HG02973 (cell line): ENCODE results near the gene CALY.

ENCODE experiments used
- ATAC-seq: cut with Tn5 transposase; IDR thresholded peaks from one replicate; pipeline ENCODE4 v1.9.1; 2021; ENCODE audit warnings: moderate library complexity; ENCODE audit not compliant: unreplicated experiment

Gene CALY

DNA sequence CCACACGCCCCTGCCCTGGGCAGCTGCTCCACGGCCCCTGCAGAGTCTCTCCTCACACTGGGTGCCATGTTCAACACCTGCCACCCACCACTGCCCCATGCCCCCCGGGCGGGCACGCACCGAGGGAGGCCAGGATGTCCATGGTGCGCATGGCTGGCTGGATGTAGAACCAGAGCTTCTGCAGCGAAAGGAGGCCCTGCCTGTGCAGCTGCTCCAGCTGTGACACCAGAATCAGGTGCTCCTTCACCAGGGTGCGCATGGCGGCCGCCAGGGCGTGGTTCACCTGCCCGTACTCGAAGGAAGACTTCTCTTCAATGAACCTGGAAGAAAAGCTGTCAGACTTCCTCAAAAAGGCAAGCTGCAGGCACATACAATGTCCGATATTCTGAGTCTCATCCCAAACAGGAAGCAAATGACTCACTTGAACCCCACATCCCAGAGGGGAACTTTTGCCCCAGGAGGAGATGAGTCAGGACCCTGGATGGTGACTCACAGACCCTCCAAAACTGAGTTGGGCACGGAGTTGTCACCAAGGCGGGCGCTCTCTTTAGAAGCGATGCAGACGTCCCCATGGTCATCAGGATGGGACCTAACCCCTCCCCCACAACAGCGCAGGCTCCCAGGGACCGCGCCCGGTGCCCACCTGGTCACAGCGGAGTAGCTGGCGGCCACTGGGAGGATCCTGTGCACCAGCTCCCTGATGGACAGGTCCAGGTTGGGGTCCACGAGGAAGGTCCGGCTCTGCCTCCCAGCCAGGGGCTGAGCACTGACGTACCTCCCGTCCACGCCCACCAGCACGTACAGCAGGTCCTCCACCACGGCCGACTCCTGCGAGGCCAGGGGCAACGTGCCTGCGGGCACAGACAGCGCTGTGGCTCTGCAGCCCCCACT lies 43.5 kb downstream of the CALY start:
- ATAC-seq, result no peak

DNA sequence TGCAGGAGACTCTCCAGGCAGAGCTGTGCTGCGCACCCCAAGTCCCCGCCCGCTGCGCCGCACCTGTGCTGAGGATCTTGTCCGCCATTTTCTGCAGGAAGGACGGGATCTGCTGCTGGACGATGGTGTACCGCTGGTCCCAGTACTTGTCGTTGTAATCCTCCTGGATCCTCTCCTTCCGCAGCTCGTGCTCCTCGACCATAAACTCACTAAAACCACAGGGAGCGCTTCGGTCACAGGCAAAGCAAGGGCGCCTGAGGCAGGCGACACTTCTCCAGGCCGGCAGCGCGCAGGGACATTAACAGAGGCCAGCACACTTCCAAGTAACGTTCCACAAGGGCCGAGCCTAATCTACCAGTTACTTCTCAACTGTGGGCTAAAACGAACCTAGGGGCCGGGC lies 46.9 kb downstream of the CALY start:
- ATAC-seq, result no peak

DNA sequence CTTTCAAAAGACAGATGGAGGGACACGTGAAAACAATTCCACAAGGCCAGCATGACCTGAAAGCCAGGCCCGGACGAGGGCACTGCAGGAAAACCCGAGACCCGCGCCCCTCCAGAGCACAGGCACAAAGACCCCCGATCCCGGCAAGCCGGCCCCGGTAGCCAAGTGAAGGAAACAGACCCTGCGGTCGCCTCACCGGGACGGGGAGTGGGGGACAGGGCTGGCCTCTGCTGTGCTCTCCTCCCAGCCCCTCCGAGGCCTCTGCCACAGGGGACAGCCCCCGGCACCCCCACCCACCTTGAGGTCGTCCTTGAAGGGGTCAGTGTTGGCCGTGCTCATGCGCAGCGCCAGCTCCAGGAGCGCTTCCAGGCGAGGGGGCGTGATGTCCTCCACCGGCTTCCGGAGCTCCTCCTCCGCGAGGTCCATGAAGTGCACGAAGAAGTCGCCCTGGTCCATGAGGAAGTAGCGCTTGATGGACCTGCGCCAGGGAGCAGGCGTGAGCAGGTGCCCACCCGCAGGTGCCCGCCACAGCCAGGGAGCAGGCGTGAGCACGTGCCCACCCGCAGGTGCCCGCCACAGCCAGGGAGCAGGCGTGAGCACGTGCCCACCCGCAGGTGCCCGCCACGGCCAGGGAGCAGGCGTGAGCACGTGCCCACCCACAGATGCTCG lies 48.7 kb downstream of the CALY start:
- ATAC-seq, result no peak

DNA sequence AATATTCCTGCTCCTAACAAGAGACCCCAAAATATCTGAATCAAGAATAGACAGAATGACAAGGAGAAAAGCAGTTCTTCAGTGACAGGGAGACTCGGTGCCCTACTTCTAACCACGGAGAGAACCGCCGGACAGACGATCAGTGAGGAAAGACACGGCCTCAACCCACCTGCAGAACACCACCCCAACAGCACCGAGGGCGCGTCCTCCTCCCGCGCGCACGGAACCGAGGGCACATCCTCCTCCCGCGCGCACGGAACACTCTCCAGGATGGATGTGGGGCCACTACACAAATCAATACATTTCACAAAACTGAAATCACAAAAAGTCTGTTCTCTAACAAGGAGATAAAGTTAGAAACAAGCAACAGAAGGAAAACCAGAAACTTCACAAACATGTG lies 50.3 kb downstream of the CALY start:
- ATAC-seq, result no peak

DNA sequence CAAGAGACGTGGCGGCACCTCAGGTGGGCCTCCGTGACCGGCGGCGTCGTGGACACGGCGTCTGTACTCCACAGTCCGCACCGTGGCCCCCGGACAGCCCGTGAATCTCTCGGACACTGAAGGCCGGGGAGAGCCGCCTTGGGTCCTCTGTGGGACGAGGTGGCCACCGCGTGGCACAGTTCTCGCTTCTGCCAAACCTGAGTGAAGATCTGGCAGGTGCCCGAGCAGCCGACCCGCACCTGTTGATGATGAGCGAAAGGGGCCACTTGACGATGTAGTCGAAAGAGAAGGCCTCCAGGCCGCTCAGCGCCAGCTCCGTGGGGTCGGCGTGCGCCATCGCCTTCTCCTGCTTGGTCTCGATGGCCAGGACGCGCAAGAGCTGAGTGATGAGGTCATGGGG lies 51.5 kb downstream of the CALY start:
- no peak for ATAC-seq

DNA sequence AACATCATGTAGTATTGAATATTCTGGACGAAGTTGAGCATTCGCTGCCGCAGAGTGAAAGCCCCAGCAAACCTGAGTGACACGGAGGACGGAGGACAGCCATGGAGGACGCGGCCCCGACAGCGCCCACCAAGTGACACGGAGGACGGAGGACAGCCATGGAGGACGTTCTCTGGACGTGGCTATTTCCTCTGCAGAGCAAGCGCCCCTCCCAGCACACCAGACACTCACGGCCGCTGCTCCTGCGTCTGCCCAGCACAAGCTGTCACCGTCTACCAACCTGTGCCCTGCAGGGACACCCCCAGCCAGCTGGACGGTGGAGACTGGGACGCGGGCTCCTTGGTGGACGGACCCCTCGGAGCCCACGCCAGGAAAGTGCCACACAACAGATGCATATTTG lies 52.8 kb downstream of the CALY start:
- ATAC-seq, result no peak

DNA sequence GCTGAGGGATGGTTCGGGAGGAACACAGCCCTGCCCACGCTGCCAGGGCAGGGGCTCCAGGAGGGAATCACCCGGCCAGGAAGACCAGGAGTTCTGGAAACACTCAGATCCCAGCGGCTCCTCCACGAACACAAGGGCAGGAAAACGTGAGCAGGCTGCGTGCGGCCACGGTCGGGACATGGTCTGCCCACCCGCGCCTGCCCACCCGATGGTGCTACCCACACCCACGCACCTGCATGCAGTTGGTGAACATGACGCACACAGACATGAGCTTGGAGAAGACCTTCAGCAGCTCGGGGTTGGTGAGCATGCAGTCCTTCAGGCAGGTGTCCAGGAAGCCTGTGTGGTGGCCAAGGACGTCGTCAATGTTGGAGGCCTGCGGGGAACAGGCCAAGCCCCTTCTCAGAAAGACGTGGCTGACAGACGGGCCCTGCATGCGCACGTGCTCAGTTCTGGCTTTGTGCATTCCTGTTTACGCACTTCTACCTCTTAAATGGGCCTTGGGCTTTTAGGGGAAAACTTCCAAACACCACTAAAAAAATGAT lies 53.8 kb downstream of the CALY start:
- no peak for ATAC-seq

DNA sequence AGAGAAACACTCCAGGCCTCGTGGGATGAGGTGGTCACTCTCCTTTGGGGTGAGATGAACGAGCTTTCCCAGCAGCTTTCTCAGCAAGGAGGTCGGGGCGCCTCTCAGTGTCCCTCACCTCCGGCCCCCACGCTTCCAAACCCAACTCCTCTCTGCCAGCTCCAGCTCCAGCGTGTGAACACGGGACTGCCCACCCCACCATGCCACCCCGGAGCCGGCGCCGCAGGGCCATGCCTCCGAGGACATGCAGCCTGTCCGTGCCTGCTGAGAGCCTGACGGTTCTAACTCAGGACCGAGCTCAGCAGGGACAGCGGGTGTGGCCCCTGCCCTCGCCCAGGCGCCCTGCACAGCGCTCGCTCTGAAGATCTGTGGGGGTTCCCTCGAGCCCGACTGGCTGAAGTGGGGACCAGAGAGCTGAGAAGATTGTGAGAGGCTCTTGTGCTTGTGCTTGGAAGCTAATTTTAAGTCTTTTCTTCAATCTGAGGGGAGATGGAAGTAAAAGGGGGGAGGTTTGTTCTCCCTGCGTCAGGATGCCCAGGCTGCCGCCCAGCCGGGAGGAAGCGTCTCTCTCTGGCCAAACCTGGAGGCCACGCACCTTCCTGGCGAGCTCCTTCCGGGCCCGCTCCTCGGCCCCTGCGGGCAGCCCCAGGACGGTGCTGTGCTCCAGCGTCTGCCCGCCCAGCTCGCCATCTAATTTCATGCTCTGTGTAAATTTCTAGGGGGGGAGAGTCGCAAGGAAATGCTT lies 54.9 kb downstream of the CALY start:
- no peak for ATAC-seq

DNA sequence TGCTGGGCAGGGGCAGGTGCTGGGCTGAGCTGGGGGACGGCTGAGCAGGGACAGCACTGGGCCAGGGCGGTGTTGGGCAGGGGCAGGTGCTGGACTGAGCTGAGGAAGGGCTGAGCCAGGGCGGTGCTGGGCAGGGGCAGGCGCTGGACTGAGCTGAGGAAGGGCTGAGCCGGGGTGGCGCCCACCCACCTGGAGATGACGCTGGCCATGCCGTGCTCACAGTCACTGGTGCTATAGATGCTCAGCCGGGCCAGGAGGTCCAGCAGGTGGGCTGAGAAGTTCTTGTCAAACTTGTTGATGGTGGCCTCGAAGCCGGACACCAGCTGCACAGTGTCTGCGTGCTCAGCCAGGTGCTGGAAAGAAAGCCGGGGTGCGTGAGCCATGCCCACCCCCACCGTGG lies 55.6 kb downstream of the CALY start:
- ATAC-seq, result no peak

DNA sequence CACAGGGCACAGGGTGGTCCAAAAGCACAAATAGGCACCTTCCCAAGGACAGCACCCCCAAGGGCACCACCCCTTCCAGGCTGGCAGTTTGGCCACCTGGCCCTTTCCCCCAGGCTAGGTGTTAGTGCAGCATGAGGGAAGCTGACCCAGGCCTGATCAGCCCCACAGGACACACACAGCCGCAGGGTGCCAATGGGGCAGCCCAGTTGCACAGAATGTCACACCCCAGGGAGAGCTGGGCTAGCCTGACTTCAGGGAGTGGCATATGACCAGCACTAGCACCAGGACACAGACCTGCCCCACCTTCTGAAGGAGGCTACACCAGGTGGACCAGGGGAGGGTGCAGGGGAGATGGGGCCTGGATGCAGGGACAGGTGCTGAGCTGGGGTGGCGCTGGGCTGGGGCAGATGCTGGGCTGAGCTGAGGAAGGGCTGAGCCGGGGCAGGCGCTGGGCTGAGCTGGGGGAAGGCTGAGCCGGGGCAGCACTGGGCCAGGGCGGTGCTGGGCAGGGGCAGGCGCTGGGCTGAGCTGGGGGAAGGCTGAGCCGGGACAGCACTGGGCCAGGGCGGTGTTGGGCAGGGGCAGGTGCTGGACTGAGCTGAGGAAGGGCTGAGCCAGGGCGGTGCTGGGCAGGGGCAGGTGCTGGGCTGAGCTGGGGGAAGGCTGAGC lies 56.2 kb downstream of the CALY start:
- ATAC-seq, result no peak

DNA sequence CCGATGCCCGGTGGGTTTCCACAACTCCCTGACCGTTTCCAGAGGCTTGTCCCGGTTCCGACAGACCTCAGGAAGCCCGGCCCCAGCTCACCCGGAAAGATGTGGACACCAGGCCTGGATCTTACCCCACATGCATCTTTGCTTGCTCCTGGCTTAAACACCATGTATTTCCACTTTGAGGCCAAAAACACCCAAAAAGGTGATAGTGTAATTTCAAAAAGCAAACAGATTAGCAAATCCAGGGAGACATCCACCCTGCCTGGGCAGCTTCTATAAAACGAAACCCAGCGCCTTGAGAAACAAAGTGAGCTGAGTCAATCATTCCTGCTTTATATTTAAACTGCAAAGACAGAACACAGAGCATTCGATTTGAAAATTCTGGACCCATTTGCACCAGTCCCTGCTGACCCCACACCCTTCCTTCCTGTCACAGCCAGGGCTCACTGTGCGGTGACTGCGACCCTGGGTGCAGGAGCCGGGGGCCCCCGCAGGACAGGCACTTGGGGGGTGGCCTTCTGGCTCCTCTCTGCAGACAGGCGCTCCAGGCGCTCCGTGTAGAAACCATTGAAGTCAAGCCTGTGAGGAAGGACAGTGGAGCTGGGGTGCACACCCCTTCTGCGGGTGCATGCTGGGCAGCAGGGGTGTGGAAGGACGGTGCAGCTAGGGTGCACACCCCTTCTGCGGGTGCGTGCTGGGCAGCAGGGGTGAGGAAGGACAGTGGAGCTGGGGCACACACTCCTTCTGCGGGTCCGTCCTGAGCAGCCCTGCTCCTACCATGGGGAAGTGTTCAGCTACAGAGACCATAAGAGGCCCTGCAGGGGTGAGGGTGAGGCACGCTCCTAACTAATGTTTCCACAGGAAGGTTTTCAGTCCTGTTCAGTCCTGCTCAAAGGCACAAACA lies 57.1 kb downstream of the CALY start:
- no peak for ATAC-seq

DNA sequence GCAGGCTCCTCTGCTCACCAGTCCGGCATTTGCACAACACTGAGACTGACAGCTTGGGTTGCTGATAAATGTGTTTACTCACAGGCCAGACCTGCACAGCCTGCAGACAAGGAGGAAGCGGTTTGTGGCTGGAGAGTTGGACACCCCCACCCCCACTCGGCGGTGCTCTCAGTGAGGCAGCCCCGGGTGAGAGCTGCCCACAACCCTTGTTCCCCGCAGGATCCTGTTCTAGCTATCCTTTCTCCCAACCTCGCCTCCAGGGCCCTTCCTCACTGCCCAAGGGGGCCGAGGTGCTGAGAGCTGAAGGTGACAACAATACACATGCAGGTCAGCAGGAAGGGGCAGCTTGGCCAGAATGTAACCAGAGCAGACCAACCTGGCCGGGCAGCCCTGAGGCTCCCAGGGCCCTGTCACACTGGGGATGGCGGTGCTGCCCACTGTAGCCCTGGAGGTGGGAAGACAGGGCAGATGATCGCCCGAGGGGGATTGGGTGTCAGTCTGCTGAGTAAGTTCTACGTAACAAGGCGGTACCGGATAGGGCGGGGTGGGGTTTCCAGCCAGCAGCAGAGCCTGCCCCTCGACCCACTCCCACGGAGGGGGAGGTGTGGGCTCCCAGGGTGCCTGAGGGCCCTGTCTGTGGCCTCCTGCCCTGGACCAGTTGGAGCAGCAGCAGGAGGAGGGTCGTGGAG lies 58.0 kb downstream of the CALY start:
- ATAC-seq, result peak; percentile 33

DNA sequence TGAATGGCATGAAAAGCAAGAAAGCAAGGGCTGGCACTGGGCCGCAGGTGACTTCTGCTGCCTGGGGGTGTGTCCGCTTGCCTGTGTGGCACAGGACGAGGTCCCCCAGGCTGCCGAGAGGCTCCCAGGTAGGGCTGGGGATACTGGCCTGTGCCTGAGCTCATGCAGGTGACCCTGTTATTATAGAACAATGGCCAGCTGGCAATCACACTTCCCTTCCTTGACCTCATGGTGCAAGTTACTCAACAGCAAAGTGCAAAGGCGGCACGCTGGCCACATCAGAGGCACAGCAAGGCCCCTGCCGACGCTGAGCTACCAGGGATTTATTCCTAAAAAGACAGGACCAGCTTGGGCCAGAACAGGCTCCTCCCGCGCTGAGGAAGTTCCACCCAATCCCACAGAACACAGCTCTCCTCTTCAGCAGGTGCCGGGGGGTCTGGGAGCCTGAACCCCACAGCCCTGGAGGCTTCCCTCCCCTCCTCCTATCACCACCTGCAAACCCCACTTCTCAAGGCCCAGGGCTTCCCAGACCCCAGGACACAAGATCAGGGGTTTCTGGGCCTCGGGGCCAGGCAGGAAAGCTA lies 58.6 kb downstream of the CALY start:
- ATAC-seq, result no peak

DNA sequence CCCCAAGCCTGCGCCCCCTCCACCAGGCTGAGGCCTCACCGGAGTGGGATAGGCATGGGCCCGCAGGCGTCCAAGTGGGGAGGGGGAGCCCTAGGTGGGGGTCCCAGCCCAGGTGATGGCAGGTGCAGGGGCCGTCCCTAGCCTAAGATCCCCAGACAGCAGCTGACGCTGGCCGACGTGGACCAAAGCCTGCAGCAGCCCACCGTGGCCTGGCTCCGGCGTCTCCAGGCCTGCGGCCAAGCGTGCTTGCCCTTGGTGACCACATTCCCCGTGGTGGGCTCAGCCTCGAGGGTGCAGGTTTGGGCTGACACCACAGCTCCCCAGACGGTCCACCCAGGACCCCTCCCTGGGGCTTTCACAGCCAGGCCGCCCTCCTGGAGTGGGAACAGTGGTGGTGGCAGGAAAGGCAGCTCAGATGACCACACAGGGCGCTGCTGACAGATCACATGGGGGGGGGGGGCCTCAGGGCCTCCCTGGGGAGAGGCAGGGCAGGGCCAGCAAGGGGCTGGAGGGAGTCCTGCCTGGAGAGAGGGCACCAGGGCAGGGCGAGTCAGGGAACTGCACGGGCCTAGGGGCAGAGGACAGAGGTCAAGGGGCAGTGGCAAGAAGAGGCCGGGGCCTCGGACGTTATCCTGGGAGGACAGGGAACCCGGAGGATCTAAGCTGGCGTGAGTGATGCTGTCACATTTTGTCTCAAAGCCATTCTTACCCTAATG lies 59.3 kb downstream of the CALY start:
- ATAC-seq, result no peak

DNA sequence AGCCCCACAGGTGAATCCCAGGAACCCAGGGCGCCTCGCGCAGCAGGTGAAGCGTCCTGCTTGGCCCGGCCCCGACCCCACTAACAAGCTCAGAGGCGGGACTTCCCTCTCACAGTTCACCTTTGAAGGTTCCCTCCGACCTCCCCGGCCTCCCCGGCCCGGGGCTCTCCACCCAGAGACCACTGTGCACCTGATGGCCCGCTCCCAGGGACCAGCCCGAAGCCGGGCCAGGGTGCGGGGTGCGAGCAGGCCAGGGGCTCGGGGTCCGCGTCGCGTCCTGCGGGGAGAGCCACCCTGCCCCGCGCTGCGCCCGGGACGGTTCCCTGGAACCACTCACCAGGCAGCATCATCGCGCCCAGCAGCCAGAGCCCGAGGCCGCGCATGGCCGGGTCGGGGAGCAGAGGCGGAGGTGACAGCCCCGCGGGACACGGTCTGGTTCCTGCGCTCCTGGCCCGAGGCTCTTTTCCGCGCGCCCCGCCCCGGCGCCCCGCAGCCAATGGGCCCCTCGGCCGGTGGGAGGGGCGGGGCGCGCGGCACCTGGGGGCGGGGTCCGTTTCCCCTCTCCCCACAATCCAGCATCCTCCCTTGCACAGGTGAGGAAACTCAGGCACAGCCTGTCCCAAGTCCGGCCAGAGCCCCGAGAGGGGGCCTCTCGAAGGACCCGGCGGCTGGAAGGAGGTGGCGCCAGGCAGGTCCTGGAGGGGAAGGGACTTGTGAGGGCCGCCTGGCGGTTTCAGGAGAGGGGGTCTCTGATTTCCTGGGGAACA lies 60.1 kb downstream of the CALY start, which contains the start of gene ADAM8:
ADAM8 (minus strand) TSS at position 434 of the 767 bp plus-strand sequence; CDS start at position 383, 51 bp downstream.
- ATAC-seq, result peak; percentile 43

DNA sequence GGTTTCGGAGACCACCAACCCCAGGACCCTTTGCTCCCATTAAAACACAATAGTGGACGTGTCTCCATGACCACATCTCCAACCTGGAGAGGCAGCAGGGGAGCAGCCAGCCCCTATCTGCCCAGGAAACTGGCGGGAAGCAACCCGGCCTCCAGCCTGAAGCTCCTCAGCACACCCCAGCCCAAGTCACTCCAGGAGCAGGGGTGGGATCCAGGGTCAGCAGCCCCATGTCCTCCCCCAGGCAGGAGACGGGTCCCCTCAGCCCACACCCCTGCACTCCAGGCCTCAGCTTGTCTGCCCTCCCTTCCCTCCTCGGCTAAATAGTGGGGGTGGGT lies 60.6 kb downstream of the CALY start:
- ATAC-seq, result no peak

DNA sequence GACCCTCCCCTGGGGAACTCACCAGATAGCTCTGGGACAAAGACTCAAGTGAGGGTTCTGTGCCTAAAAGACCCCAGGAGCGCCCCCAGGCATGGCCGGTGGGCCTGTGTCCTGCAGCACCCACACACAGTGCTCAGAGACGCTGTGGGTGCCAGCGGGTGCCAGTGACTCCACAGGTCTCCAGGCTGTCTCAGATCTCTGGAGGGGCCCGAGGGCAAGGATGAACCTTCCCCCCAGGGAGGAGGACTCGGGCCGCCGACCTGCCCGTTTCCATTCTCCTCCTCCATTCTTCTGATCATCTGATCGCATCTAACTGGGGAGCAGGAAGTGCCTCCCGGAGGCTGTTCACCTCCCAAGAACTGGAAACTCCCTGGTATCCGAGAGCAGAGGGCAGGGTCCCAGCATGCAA lies 61.0 kb downstream of the CALY start:
- ATAC-seq, result peak; percentile 22
